GM19238 (cell line): ENCODE results near the gene TRAIP.
A peak's percentile ranks its signal among the peaks of the same experiment; 100 is the strongest.

Experiments used
- DNase-seq: peaks from one replicate; pipeline ENCODE4 v3.0.0; 2011; ENCODE audit warnings: low spot score; ENCODE audit not compliant: insufficient read length

TRAIP gene

GRCh38 chr3:49876567-49876966 is 20.2 kb upstream of the TRAIP start:
- DNase-seq = no peak

GRCh38 chr3:49873623-49874022 is 17.3 kb upstream of the TRAIP start:
- DNase-seq = no peak

GRCh38 chr3:49872801-49873281 is 16.5 kb upstream of the TRAIP start:
- DNase-seq = no peak

- DNase-seq = no peak
Measured at GRCh38 chr3:49871531-49872153, 15.3 kb upstream of the TRAIP start.

GRCh38 chr3:49869525-49870126 is 13.3 kb upstream of the TRAIP start, which contains the start of gene CAMKV:
TSS of gene CAMKV (minus strand) at chr3:49869906. CDS start at chr3:49862388, 7,518 bp downstream.
- DNase-seq = no peak

GRCh38 chr3:49868862-49869466 is 12.6 kb upstream of the TRAIP start:
- no peak for DNase-seq

GRCh38 chr3:49867871-49868321 is 11.5 kb upstream of the TRAIP start:
- no peak for DNase-seq

GRCh38 chr3:49867400-49867799 is 11.0 kb upstream of the TRAIP start:
- no peak for DNase-seq

GRCh38 chr3:49865198-49865784 is 8.9 kb upstream of the TRAIP start:
- DNase-seq = no peak

- DNase-seq = no peak
Measured at GRCh38 chr3:49864505-49864904, 8.1 kb upstream of the TRAIP start.

- no peak for DNase-seq
Measured at GRCh38 chr3:49859576-49860305, 3.4 kb upstream of the TRAIP start.

- DNase-seq = no peak
Measured at GRCh38 chr3:49855662-49856061, 702 bp downstream of the TRAIP start.

GRCh38 chr3:49845694-49846093 is 10.7 kb downstream of the TRAIP start:
- no peak for DNase-seq

GRCh38 chr3:49844464-49845183 is 11.7 kb downstream of the TRAIP start:
- DNase-seq = no peak

GRCh38 chr3:49842843-49843517 is 13.4 kb downstream of the TRAIP start:
- DNase-seq = no peak

- no peak for DNase-seq
Measured at GRCh38 chr3:49841806-49842205, 14.6 kb downstream of the TRAIP start.

- no peak for DNase-seq
Measured at GRCh38 chr3:49841126-49841696, 15.2 kb downstream of the TRAIP start.

GRCh38 chr3:49840388-49840787 is 16.0 kb downstream of the TRAIP start:
- no peak for DNase-seq

GRCh38 chr3:49839193-49839809 is 17.1 kb downstream of the TRAIP start:
- peak; percentile 62 for DNase-seq

- DNase-seq = no peak
Measured at GRCh38 chr3:49831341-49831740, 25.0 kb downstream of the TRAIP start.
